K562 (cell line): ENCODE data around the gene LHB. TPM values are rescaled to one million over a fixed set of nuclear protein-coding genes. Genes with fewer than 3 reads are reported as not detected.

Experiments
- CAMTA2 ChIP-seq: fragments of 250-450 bp; sonication (Bioruptor Pico); conservative IDR thresholded peaks from 2 replicates; pipeline ENCODE4 v1.5.1; 2022
- GTF3C2 ChIP-seq: IDR thresholded peaks from 3 replicates; pipeline ENCODE4 v1.6.1; 2011; ENCODE audit warnings: borderline replicate concordance, mild to moderate bottlenecking, moderate library complexity; ENCODE audit not compliant: insufficient read length; ENCODE audit errors: extremely low read depth
- HLTF ChIP-seq: fragments of 450-650 bp; IDR thresholded peaks from 2 replicates; pipeline ENCODE4 v1.6.1; 2016
- HNRNPL ChIP-seq: fragments of 200-400 bp; formaldehyde crosslinking; IDR thresholded peaks from 2 replicates; pipeline ENCODE4 v1.6.1; 2017; ENCODE audit warnings: low read depth, mild to moderate bottlenecking, low read length
- IFI16 ChIP-seq: fragments of 250-450 bp; sonication (Bioruptor Pico); IDR thresholded peaks from 2 replicates; pipeline ENCODE4 v2.1.2; 2022; ENCODE audit warnings: mild to moderate bottlenecking, inconsistent platforms
- MLX ChIP-seq, 2 experiments: fragments of 450-650 bp in 1 of 2; sonication (generic) in 1 of 2; formaldehyde crosslinking; conservative IDR thresholded peaks; 2 replicates each; pipeline versions ENCODE4 v1.4.0 to v1.8.1; 2020 to 2022; ENCODE audit warnings: mild to moderate bottlenecking in 1 of 2, missing genetic modification reagents in 1 of 2
- NR1H2 ChIP-seq: sonication (generic); formaldehyde crosslinking; IDR thresholded peaks from 2 replicates; pipeline ENCODE4 v1.4.0; 2020; ENCODE audit warnings: mild to moderate bottlenecking, missing genetic modification reagents
- REST ChIP-seq, 2 experiments: fragments of 450-650 bp; formaldehyde crosslinking in 1 of 2; IDR thresholded peaks; 2 replicates each; pipeline versions ENCODE4 v1.4.0 to v1.6.1; 2014 to 2020; ENCODE audit warnings: mild to moderate bottlenecking in 2 of 2, borderline replicate concordance in 1 of 2, low read depth in 1 of 2
- SRSF1 ChIP-seq: fragments of 200-400 bp; formaldehyde crosslinking; IDR thresholded peaks from 2 replicates; pipeline ENCODE4 v1.6.1; 2017; ENCODE audit warnings: mild to moderate bottlenecking, low read depth, low read length, moderate library complexity
- TCF7 ChIP-seq: sonication (generic); IDR thresholded peaks from 2 replicates; pipeline ENCODE4 v1.6.1; 2016; ENCODE audit warnings: antibody characterized with exemption, borderline replicate concordance
- THRAP3 ChIP-seq: fragments of 450-650 bp; IDR thresholded peaks from 2 replicates; pipeline ENCODE4 v1.6.1; 2016; ENCODE audit warnings: mild to moderate bottlenecking, inconsistent platforms, borderline replicate concordance
- TRIM24 ChIP-seq, 2 experiments: fragments of 450-650 bp; IDR thresholded peaks; 2 replicates each; pipeline ENCODE4 v1.6.1; 2016
- U2AF2 ChIP-seq: fragments of 200-400 bp; formaldehyde crosslinking; optimal IDR thresholded peaks from 2 replicates; pipeline ENCODE3; 2017; ENCODE audit warnings: low read depth, mild to moderate bottlenecking, low read length
- ZBTB7A ChIP-seq: IDR thresholded peaks from 2 replicates; pipeline ENCODE4 v1.6.1; 2011; ENCODE audit warnings: low read depth, mild to moderate bottlenecking, low read length, moderate library complexity, borderline replicate concordance; ENCODE audit not compliant: control insufficient read depth
- ZNF174 ChIP-seq: fragments of 250-450 bp; sonication (Bioruptor Pico); IDR thresholded peaks from 2 replicates; pipeline ENCODE4 v1.4.0; 2020; ENCODE audit warnings: mild to moderate bottlenecking
- ZNF24 ChIP-seq: fragments of 450-650 bp; IDR thresholded peaks from 2 replicates; pipeline ENCODE4 v1.6.1; 2016
- ZNF780A ChIP-seq: fragments of 250-450 bp; sonication (Bioruptor Pico); IDR thresholded peaks from 2 replicates; pipeline ENCODE4 v1.5.0; 2021; ENCODE audit warnings: mild to moderate bottlenecking
- polyA plus RNA-seq, 8 experiments: library from polyadenylated mRNA; depleted of rRNA in 4 of 8; stranded (reverse) in 5 of 8; unstranded in 3 of 8; fragments of >200 nt; fragmentation: Nextera tagmentation in 2 of 8; fragmentation: Illumina TruSeq in 1 of 8; extraction: Ambion mirVana in 2 of 8; extraction: Trizol in 1 of 8; gene quantifications; 2 replicates each; pipeline versions ENCODE4 v1.2.1 to v1.2.3, GENCODE V29; 2011 to 2014; ENCODE audit warnings: inconsistent platforms in 1 of 8, missing spikeins in 1 of 8
- total RNA-seq, 7 experiments: library from RNA; depleted of rRNA in 6 of 7; stranded (reverse); fragments of >200 nt in 6 of 7; fragmentation: Illumina TruSeq in 2 of 7; extraction: Trizol in 2 of 7; gene quantifications; 2 replicates each; pipeline versions ENCODE4 v1.2.1 to v1.2.3, GENCODE V29; 2011 to 2021; ENCODE audit warnings: low replicate concordance in 1 of 7

Gene LHB
- total and polyA plus RNA-seq, 9 of the 15 experiments (the other 6 are each of a cell fraction or from before 2014, with no cell fraction given), result 0.54 TPM; not detected in 8

GRCh38 chr19:48966541-48967345, 50.1 kb downstream of the LHB start (continued):
- no peak for TF ChIP-seq SRSF1
- peak; percentile 76; the same call in 1 of the 2 replicates for TF ChIP-seq CAMTA2 (CRISPR knock-in tag)
- no peak for TF ChIP-seq HLTF
- TF ChIP-seq TCF7, result no peak
- TF ChIP-seq THRAP3, result no peak
- no peak for TF ChIP-seq MLX (CRISPR knock-in tag; conservative IDR thresholded peaks at IDR 0.05)
- TF ChIP-seq ZBTB7A, result no peak
- TF ChIP-seq REST (IDR thresholded peaks at IDR 0.05; ENCODE audit: borderline replicate concordance), result no peak
- no peak for TF ChIP-seq REST (CRISPR knock-in tag; IDR thresholded peaks at IDR 0.05; ENCODE audit: low read depth)
- TF ChIP-seq U2AF2, result no peak
- TF ChIP-seq ZNF174 (CRISPR knock-in tag), result no peak
- no peak for TF ChIP-seq ZNF24
- no peak for TF ChIP-seq HNRNPL
- TF ChIP-seq ZNF780A (CRISPR knock-in tag), result 0 out of 2 replicates have a peak, but pooled peaks have one; percentile 47
- TF ChIP-seq IFI16, result no peak
- no peak for TF ChIP-seq TRIM24 (IDR thresholded peaks at IDR 0.05)
- no peak for TF ChIP-seq NR1H2 (CRISPR knock-in tag)
- TF ChIP-seq GTF3C2, result no peak
